Chondrocyte (in vitro differentiated cells): ENCODE data around the gene VARS2. TPM values are rescaled to one million over a fixed set of nuclear protein-coding genes. Genes with fewer than 3 reads are reported as not detected.

Experiments
- DNase-seq: peaks from one replicate; pipeline ENCODE4 v3.0.0; 2021; ENCODE audit warnings: mixed read lengths, low spot score
- H3K27ac Mint-ChIP-seq: one replicate; pipeline ENCODE4 v1.8.0; 2021; ENCODE audit warnings: mild to moderate bottlenecking, moderate library complexity, mixed read lengths; ENCODE audit not compliant: unreplicated experiment
- H3K27me3 Mint-ChIP-seq: 2 replicates; pipeline ENCODE4 v1.8.0; 2021; ENCODE audit warnings: low read depth, mixed read lengths
- H3K36me3 Mint-ChIP-seq: 2 replicates; pipeline ENCODE4 v1.8.0; 2021; ENCODE audit warnings: low read depth, mixed read lengths
- H3K4me1 Mint-ChIP-seq: 2 replicates; pipeline ENCODE4 v1.8.0; 2021; ENCODE audit warnings: low read depth, mild to moderate bottlenecking, mixed read lengths
- H3K4me3 Mint-ChIP-seq: one replicate; pipeline ENCODE4 v1.8.0; 2021; ENCODE audit warnings: mild to moderate bottlenecking, moderate library complexity, mixed read lengths; ENCODE audit not compliant: unreplicated experiment
- H3K9me3 Mint-ChIP-seq: 2 replicates; pipeline ENCODE4 v1.8.0; 2021; ENCODE audit warnings: low read depth, mixed read lengths
- CTCF ChIP-seq: fragments of 200-600 bp; sonication (generic); IDR thresholded peaks from 2 replicates; pipeline ENCODE4 v1.5.0; 2021; ENCODE audit warnings: antibody characterized with exemption, mild to moderate bottlenecking, moderate library complexity
- total RNA-seq: library from RNA; stranded (reverse); gene quantifications from 3 replicates; pipeline ENCODE4 v1.2.1, GENCODE V29; 2021

Gene VARS2
- total RNA-seq, 1 donor from 2014 or later = 33.1 TPM

- TF ChIP-seq CTCF = no peak
- H3K4me3 Mint-ChIP-seq = no peak overlapping the region
- no peaks in the 10 kb centered on the region for H3K9me3 Mint-ChIP-seq
- H3K27me3 Mint-ChIP-seq = peaks cover 5% of the 10 kb centered on the region
- no peak for DNase-seq
- no peaks in the 10 kb centered on the region for H3K36me3 Mint-ChIP-seq
- no peak overlapping the region for H3K27ac Mint-ChIP-seq
- H3K4me1 Mint-ChIP-seq = no peaks in the 10 kb centered on the region
Observed at GRCh38 chr6:30935018-30935417, 21.0 kb downstream of the VARS2 start.

- Mint-ChIP-seq H3K27me3 (peaks cover 5% of the 10 kb centered on the region), H3K27ac (no peak overlapping the region), H3K36me3 (no peaks in the 10 kb centered on the region), H3K4me1 (peaks cover 5% of the 10 kb centered on the region), H3K4me3 (no peak overlapping the region), H3K9me3 (no peaks in the 10 kb centered on the region)
- no peak for DNase-seq
- no peak for TF ChIP-seq CTCF
Observed at GRCh38 chr6:30937265-30937664, 23.2 kb downstream of the VARS2 start.

GRCh38 chr6:30938730-30939129, 24.7 kb downstream of the VARS2 start:
- Mint-ChIP-seq H3K36me3 (no peaks in the 10 kb centered on the region), H3K9me3 (no peaks in the 10 kb centered on the region), H3K4me3 (no peak overlapping the region), H3K4me1 (peaks cover 12% of the 10 kb centered on the region), H3K27ac (no peak overlapping the region), H3K27me3 (peaks cover 5% of the 10 kb centered on the region)
- DNase-seq = no peak
- TF ChIP-seq CTCF = no peak

GRCh38 chr6:30939473-30939872, 25.4 kb downstream of the VARS2 start:
- DNase-seq = no peak
- TF ChIP-seq CTCF = no peak
- H3K36me3 Mint-ChIP-seq = no peaks in the 10 kb centered on the region
- peaks cover 12% of the 10 kb centered on the region for H3K4me1 Mint-ChIP-seq
- no peaks in the 10 kb centered on the region for H3K9me3 Mint-ChIP-seq
- no peak overlapping the region for H3K4me3 Mint-ChIP-seq
- H3K27me3 Mint-ChIP-seq = peaks cover 5% of the 10 kb centered on the region
- H3K27ac Mint-ChIP-seq = no peak overlapping the region

GRCh38 chr6:30940361-30940986, 26.4 kb downstream of the VARS2 start, which contains the start of gene MUCL3:
Gene MUCL3, plus strand, starts transcription at chr6:30940973. Its CDS starts 27 bp downstream, at chr6:30941000.
- H3K9me3 Mint-ChIP-seq = no peaks in the 10 kb centered on the region
- H3K4me3 Mint-ChIP-seq = no peak within 1 kb of the TSS
- H3K27ac Mint-ChIP-seq = no peak within 1 kb of the TSS
- no peak for DNase-seq
- no peak for TF ChIP-seq CTCF
- H3K4me1 Mint-ChIP-seq = peaks cover 12% of the 10 kb centered on the region
- H3K36me3 Mint-ChIP-seq = no peaks in the 10 kb centered on the region
- H3K27me3 Mint-ChIP-seq = peaks cover 5% of the 10 kb centered on the region
